Measurements from ENCODE around the gene NDUFS7.
"Not testable (repeated sequence)": the region's sequence is repeated elsewhere in the genome, so short reads cannot be mapped to it uniquely, and the experiment has no call there.

NDUFS7 gene

GRCh38 chr19:1417681-1418495 lies 34.2 kb downstream of the NDUFS7 start:
- no peak for DNase-seq (ENCODE audit: insufficient read length, low spot score)
- FAIRE-seq: no peak
- TF ChIP-seq POLR2A (IDR thresholded peaks at IDR 0.05; ENCODE audit: low read depth, low read length): no peak

- no peak for TF ChIP-seq POLR2A (IDR thresholded peaks at IDR 0.05; ENCODE audit: low read depth, low read length)
- FAIRE-seq (no peak), DNase-seq (ENCODE audit: insufficient read length, low spot score) (no peak)
Measured at GRCh38 chr19:1418496-1418775, 34.7 kb downstream of the NDUFS7 start.

DNA sequence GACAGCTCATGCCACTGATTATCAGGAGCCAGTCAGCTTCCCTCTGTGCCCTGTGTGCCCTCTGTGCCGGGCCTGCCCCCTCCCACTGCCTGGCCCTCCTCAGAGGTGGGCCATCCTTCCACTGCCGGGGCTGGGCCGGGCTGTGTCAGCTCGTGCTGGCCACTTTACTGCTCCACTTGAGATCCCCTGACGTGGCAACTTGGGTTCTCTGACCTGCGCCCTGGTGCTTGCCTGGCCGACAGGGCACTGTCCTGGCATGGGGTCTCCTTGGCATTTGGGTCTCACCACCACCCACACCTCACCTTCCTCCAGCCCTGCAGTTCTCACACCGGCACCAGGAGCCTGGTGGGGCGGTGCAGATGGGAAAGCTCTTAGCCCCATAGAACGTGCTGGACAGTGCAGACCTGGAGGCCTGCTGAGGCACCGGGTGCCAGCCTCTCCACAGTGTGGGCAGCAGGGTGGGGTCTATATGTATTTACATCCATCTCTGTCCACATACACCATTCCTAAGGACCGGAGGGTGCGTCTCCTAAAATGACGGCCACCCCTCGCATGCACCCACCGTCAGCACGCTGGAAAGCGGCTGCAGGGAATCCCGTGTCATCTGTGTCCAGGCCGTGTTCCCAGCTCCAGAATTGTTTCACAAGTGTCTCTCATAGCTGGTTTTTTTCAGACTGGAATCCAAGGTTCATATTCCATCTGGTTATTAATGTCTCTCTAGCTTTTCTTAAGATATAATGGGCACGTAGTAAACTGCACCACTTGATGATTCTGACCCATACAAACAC lies 35.4 kb downstream of the NDUFS7 start:
- DNase-seq (ENCODE audit: insufficient read length, low spot score) (no peak), FAIRE-seq (no peak)
- TF ChIP-seq POLR2A (IDR thresholded peaks at IDR 0.05; ENCODE audit: low read depth, low read length): no peak

GRCh38 chr19:1420085-1420484 lies 36.4 kb downstream of the NDUFS7 start:
- DNase-seq (ENCODE audit: insufficient read length, low spot score); FAIRE-seq: not testable (repeated sequence)

DNA sequence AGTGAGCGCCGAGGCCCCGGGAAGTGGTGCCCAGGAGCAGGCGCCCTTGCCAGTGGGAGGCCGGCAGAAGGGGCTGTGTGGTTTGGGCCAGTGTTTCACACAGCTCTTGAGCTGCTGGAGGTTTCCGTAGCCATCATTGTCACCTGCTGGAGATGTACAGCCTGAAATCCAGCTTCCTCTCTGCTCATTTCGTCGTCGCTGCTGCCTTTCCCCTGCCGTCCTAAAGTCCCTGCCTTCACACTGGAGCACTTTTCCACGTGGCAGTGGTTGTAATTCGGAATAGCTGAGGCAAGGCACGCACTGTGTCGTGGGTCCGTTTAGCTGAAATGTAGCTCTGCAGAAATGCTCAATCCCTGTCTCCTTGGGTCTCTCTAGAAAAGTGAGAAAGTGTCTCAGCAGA lies 36.9 kb downstream of the NDUFS7 start:
- FAIRE-seq (no peak), DNase-seq (ENCODE audit: insufficient read length, low spot score) (no peak)
- TF ChIP-seq POLR2A (IDR thresholded peaks at IDR 0.05; ENCODE audit: low read depth, low read length): no peak

- no peak for DNase-seq (ENCODE audit: insufficient read length, low spot score)
- no peak for FAIRE-seq
- TF ChIP-seq POLR2A (IDR thresholded peaks at IDR 0.05; ENCODE audit: low read depth, low read length): no peak
Measured at GRCh38 chr19:1421218-1421957, 37.7 kb downstream of the NDUFS7 start.

- FAIRE-seq: no peak
- no peak for DNase-seq (ENCODE audit: insufficient read length, low spot score)
- no peak for TF ChIP-seq POLR2A (IDR thresholded peaks at IDR 0.05; ENCODE audit: low read depth, low read length)
Measured at GRCh38 chr19:1421958-1422305, 38.2 kb downstream of the NDUFS7 start.

DNA sequence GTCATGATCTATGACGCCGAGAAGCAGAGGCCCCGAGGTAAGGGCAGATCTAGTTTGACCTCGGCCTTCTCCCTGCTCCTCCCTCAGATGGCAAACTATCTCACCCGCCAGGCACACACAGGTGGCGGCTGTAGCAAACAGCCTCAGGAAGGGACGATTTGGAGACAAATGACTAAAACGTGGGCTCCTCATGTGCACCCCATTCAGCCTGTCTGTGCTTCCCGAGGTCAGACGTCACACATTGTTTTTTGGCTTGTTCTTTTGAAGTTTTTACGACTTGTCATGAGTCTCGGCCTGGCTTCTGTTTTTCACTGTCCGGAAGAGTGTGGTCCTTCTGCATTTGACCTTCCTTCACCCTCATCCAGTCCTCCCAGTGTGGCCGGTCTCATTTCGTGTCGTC lies 38.7 kb downstream of the NDUFS7 start:
- TF ChIP-seq POLR2A (IDR thresholded peaks at IDR 0.05; ENCODE audit: low read depth, low read length): no peak
- no peak for FAIRE-seq
- DNase-seq (ENCODE audit: insufficient read length, low spot score): no peak

DNA sequence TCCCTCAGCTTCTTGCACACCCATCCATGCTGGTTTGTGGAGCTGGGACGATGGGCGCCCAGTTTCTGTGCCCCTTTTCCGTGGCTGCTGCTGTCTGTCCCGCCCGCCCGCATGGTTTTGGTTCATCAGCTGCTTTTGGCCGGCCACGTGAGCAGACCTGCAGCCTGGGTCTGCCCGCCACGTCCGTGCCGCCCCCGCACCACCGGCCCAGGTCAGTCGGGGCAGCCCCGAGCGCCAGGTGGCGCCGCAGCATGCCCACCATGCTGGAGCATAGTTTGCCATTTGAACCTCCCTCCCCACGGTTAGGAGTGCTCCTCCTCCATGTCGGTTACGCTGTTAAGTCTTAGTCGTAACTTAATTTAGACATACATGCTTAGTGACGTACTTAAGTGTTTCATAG lies 39.2 kb downstream of the NDUFS7 start:
- no peak for TF ChIP-seq POLR2A (IDR thresholded peaks at IDR 0.05; ENCODE audit: low read depth, low read length)
- FAIRE-seq: no peak
- DNase-seq (ENCODE audit: insufficient read length, low spot score): no peak

DNA sequence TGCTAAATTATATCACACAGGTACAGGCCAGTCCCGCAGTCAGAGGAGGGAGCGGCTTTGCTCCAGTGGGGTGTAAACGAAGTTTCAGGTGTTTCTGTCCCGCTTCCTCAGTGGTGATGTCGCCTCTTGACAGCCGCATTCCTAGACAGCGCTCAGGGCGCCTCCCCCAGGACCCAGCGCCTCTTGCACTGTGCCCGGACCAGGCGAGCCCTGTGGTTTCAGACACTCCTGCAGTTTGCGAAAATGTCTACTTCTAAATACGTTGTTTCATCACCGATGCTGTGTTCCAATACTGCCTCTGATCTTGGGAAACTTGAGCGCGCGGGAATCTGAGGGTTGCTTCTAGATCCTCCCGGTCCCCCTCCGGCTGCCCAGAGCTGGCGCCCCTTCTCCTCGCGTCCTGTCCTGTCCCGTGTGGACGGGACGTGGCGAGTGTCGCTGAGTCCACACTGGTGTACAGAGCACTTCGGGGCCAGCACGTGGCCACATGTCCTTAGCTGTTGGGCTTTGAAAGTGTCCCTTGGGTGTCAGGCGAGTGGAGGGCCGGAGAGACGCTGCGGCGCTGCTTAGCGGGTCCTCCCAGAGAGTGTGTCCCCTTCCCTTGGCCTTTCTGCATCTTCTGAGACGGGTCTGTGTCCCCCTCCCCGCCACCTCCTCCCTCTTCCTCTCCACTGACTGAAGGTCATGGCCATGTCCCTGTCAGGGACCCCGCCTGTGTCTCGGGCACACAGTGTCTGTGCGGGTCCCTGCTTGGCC lies 39.9 kb downstream of the NDUFS7 start:
- no peak for TF ChIP-seq POLR2A (IDR thresholded peaks at IDR 0.05; ENCODE audit: low read depth, low read length)
- no peak for DNase-seq (ENCODE audit: insufficient read length, low spot score)
- no peak for FAIRE-seq

DNA sequence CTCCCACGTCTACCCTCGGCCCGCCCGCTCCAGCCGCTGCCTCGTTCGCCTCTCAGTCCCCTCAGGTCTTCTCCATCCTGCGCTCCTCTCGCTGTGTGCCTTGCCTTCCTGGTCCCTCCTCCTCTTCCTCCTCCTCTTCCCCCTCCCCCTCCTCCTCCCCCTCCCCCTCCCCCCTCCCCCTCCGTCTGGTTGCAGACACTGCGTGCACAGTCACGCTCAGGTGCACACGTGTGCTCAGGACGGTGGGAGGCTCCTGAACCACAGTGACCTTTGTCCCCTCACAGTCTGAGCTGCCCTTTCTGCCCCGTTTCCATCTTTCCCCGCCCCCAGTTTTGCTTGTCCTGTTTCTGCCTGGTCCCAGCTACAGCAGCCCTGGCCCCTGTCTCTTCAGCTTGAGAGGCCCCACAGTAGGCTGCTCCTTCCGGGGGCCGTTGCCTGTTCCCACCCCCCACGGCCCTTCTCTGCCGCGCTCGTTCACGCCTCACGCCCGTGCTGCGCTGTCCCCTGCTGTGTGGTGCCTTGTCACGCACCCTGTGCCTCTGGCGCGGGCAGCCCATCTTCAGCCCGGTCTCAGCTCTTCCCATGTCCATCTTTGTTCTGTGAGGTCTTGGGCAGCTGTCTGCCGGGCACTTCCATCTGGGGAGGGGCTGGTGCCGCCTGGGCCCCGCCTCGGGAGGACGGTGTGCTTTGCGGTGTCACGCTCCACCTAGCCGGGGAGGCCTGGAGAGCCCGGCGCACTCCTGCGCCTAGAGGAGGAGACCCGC lies 40.7 kb downstream of the NDUFS7 start:
- no peak for DNase-seq (ENCODE audit: insufficient read length, low spot score)
- FAIRE-seq: no peak
- no peak for TF ChIP-seq POLR2A (IDR thresholded peaks at IDR 0.05; ENCODE audit: low read depth, low read length)

- no peak for TF ChIP-seq POLR2A (IDR thresholded peaks at IDR 0.05; ENCODE audit: low read depth, low read length)
- FAIRE-seq: no peak
Measured at GRCh38 chr19:1425102-1425837, 41.6 kb downstream of the NDUFS7 start.

DNA sequence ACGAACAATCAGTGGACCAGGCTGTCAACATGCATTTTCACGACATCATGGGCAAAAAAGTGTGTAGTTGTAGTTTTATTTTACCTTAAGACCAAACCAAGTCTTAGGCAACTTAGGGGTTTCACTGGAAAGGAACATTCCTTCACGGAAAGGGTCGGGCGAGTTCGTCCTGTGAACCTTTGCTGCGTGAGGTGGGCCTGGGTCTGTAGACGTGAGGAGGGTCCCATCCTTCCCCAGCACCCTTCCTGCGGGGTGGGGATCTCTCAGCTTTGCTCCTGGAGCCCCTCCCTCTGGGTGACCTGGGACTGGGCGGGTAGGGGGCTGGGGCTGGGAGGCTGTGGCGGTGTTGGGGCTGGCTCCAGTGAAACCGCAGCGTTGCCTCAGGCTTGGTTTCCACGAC lies 42.2 kb downstream of the NDUFS7 start:
- no peak for TF ChIP-seq POLR2A (IDR thresholded peaks at IDR 0.05; ENCODE audit: low read depth, low read length)
- DNase-seq (ENCODE audit: insufficient read length, low spot score): no peak
- FAIRE-seq: no peak

More at GRCh38 chr19:1425102-1425837, 41.6 kb downstream of the NDUFS7 start:
- DNase-seq (ENCODE audit: insufficient read length, low spot score): no peak
